ENCODE results near the gene ADGRA1.
A peak's percentile ranks its signal among the peaks of the same experiment; 100 is the strongest.

The ADGRA1 gene

DNA sequence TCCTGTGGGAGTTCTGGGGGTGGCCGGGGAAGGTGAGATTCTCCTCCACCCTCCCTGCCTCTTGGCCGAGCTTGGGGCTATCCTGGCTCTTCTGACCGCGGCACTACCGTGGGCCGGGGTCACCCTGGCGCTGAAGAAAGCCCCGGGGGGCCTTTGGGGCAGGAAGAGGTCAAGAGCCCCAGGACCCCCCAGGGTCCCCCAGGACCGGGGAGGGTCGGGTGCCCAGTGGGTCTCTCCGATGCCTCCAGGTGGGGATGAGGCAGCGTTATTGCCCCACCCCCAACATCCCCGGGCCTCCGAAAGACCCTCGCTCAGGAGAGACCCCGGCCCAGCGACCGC, 71.9 kb downstream of the ADGRA1 start (continued):
- peak; percentile 64 for TF ChIP-seq ZNF335 (tag by site-specific recombination; conservative IDR thresholded peaks at IDR 0.05)
- no peak for TF ChIP-seq ZNF146 (tag by site-specific recombination; IDR thresholded peaks at IDR 0.05)
- TF ChIP-seq, protein P1, sequence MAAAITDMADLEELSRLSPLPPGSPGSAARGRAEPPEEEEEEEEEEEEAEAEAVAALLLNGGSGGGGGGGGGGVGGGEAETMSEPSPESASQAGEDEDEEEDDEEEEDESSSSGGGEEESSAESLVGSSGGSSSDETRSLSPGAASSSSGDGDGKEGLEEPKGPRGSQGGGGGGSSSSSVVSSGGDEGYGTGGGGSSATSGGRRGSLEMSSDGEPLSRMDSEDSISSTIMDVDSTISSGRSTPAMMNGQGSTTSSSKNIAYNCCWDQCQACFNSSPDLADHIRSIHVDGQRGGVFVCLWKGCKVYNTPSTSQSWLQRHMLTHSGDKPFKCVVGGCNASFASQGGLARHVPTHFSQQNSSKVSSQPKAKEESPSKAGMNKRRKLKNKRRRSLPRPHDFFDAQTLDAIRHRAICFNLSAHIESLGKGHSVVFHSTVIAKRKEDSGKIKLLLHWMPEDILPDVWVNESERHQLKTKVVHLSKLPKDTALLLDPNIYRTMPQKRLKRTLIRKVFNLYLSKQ (tag by site-specific recombination; IDR thresholded peaks at IDR 0.05; ENCODE audit: borderline replicate concordance), result no peak
- no peak for TF ChIP-seq GLI2 (tag by site-specific recombination; IDR thresholded peaks at IDR 0.05; ENCODE audit: borderline replicate concordance, low read depth)
- no peak for TF ChIP-seq ZNF449 (tag by site-specific recombination; IDR thresholded peaks at IDR 0.05)
- no peak for TF ChIP-seq ZBTB7A (tag by site-specific recombination; IDR thresholded peaks at IDR 0.05; ENCODE audit: low read depth)
- no peak for TF ChIP-seq ZNF423 (tag by site-specific recombination; IDR thresholded peaks at IDR 0.05)
- no peak for TF ChIP-seq ZNF791 (tag by site-specific recombination; IDR thresholded peaks at IDR 0.05)
- TF ChIP-seq EGR2 (tag by site-specific recombination; IDR thresholded peaks at IDR 0.05; ENCODE audit: low read depth), result 0 out of 2 replicates have a peak, but pooled peaks have one; percentile 3
- TF ChIP-seq SP3 (tag by site-specific recombination; IDR thresholded peaks at IDR 0.05), result peak; percentile 12; the same call in 1 of the 2 replicates
- TF ChIP-seq ZBTB10 (tag by site-specific recombination; IDR thresholded peaks at IDR 0.05), result peak; percentile 32; the same call in 1 of the 2 replicates
- no peak for TF ChIP-seq REPIN1 (tag by site-specific recombination; IDR thresholded peaks at IDR 0.05; ENCODE audit: low read depth)
- no peak for TF ChIP-seq ZNF37A (tag by site-specific recombination; IDR thresholded peaks at IDR 0.05)
- TF ChIP-seq ZNF518A (tag by site-specific recombination; conservative IDR thresholded peaks at IDR 0.05; ENCODE audit: low read depth), result no peak
- no peak for TF ChIP-seq ZBTB21 (tag by site-specific recombination; IDR thresholded peaks at IDR 0.05)
- TF ChIP-seq PATZ1 (tag by site-specific recombination; IDR thresholded peaks at IDR 0.05), result 0 out of 2 replicates have a peak, but pooled peaks have one; percentile 13
